Pancreas (tissue), 10 donors: ENCODE results near the gene MED8. TPM values are rescaled to one million over a fixed set of nuclear protein-coding genes. Genes with fewer than 3 reads are reported as not detected.

Experiments used
- ATAC-seq, 4 donors: fragments of 200-7000 bp; cut with Tn5 transposase; one replicate each; pipeline versions ENCODE4 v1.8.0 to v1.9.1; 2020; ENCODE audit warnings: mild to moderate bottlenecking in 4 of 4, moderate library complexity in 4 of 4
- DNase-seq, 6 donors: peaks; one replicate each; pipeline ENCODE4 v3.0.0-alpha.2; 2020
- FAIRE-seq: peaks from 2 replicates; lab custom pipeline; 2012; peaks lifted over from hg19 to GRCh38; lab: Jason Lieb, UNC
- H3K27ac ChIP-seq, 4 donors: fragments of 200-600 bp; sonication (generic); 1 replicate in 3 of 4; 2 replicates in 1 of 4; pipeline versions ENCODE4 v1.5.0 to v1.8.0; 2020
- H3K27me3 ChIP-seq, 4 donors: fragments of 200-600 bp; one replicate each; pipeline ENCODE4 v1.8.0; 2021
- H3K36me3 ChIP-seq, 3 donors: fragments of 200-600 bp; sonication (generic) in 1 of 3; one replicate each; pipeline versions ENCODE4 v1.5.0 to v1.8.0; 2020 to 2021
- H3K4me1 ChIP-seq, 3 donors: fragments of 200-600 bp; one replicate each; pipeline ENCODE4 v1.8.0; 2021
- H3K4me3 ChIP-seq, 4 donors: fragments of 200-600 bp; sonication (generic) in 2 of 4; one replicate each; pipeline versions ENCODE4 v1.5.0 to v1.8.0; 2020 to 2021
- H3K9me3 ChIP-seq, 4 donors: fragments of 200-600 bp; one replicate each; pipeline ENCODE4 v1.8.0; 2021
- CTCF ChIP-seq, 4 donors: fragments of 200-600 bp; sonication (generic) in 3 of 4; IDR thresholded peaks; one replicate each; pipeline versions ENCODE4 v1.5.0 to v1.8.0; 2021; ENCODE audit warnings: antibody characterized with exemption in 4 of 4
- WGBS, 2 donors: extraction: QIAGEN DNeasy Blood & Tissue Kit; methylation state at CpG; one replicate each; pipeline ENCODE4 v1.1.7; 2013; 5-methylcytosine and 5-hydroxymethylcytosine counted together
- intact Hi-C, 3 donors: fragments of 100-400 bp; cut with DNase I; formaldehyde crosslinking; loops; one replicate each; pipeline versions ENCODE4 v1.11.1 to v1.14.2; 2022
- polyA plus RNA-seq, 2 donors: library from polyadenylated mRNA; stranded (reverse); fragments of 200-250 nt; gene quantifications; one replicate each; pipeline ENCODE4 v1.2.3, GENCODE V29; 2013
- total RNA-seq, 6 donors: library from RNA; stranded (reverse); fragmentation: NEBNext Ultra II Directional in 4 of 6; extraction: Animal tissue kit (Norgen Biotek cat#: 25700) in 4 of 6; gene quantifications; one replicate each; pipeline versions ENCODE4 v1.2.1 to v1.2.4, GENCODE V29; 2021 to 2023
- donor health status: healthy with polysubstance abuse.
- donor health status: DM: no; HTN: no; CAD: no; lungs with moderate emphysema.
- donor health status: DM: no; HTN: no; CAD: no.
- donor health status: control.
- donor health status: control.
- donor health status: Bipolar disorder and iron deficiency.
- donor health status: DM: yes; HTN: yes; CAD: no.
- donor health status: DM: no; HTN: no; CAD: no.
- donor health status: DM: no; HTN: no; CAD: no.
- donor health status: DM: yes; HTN: yes; CAD: no.

Gene MED8
- total and polyA plus RNA-seq, 8 donors: 13.5 to 24.8 (median 16.6) TPM

- FAIRE-seq (no peak), DNase-seq (peak in 1 of 6 donors; percentile 30), ATAC-seq (no peak)
- H3K9me3 ChIP-seq: no peaks in the 10 kb centered on the region
- TF ChIP-seq CTCF (IDR thresholded peaks at IDR 0.05): no peak
- no peak overlapping the region for H3K4me3 ChIP-seq
- WGBS, 2 donors: 88 to 89% methylated on average over 20 of the region's 20 CpGs
- H3K27ac ChIP-seq: no peak overlapping the region
- intact Hi-C loops: no loop called here
- H3K36me3 ChIP-seq: peaks cover 0 to 40% (median 15%) of the 10 kb centered on the region in 3 donors
- no peaks in the 10 kb centered on the region for H3K27me3 ChIP-seq
- no peaks in the 10 kb centered on the region for H3K4me1 ChIP-seq
Measured at GRCh38 chr1:43437031-43437973, 47.7 kb upstream of the MED8 start.

GRCh38 chr1:43436371-43436770 is 46.8 kb upstream of the MED8 start:
- no peaks in the 10 kb centered on the region for H3K4me1 ChIP-seq
- 86 to 89% methylated on average over 3 of the region's 3 CpGs for WGBS, 2 donors
- H3K4me3 ChIP-seq: no peak overlapping the region
- ATAC-seq (no peak), FAIRE-seq (no peak), DNase-seq (peak in 1 of 6 donors; percentile 1)
- peaks cover 3 to 50% (median 25%) of the 10 kb centered on the region in 3 donors for H3K36me3 ChIP-seq
- H3K27me3 ChIP-seq: no peaks in the 10 kb centered on the region
- intact Hi-C loops: no loop called here
- no peak for TF ChIP-seq CTCF (IDR thresholded peaks at IDR 0.05)
- no peak overlapping the region for H3K27ac ChIP-seq
- no peaks in the 10 kb centered on the region for H3K9me3 ChIP-seq

GRCh38 chr1:43435146-43436145 is 45.8 kb upstream of the MED8 start:
- H3K9me3 ChIP-seq: no peaks in the 10 kb centered on the region
- no peak overlapping the region for H3K4me3 ChIP-seq
- DNase-seq (peak in 1 of 6 donors; percentile 20), ATAC-seq (peak in 3 of 4 donors; percentile 44 to 51 (median 45)), FAIRE-seq (no peak)
- H3K4me1 ChIP-seq: no peaks in the 10 kb centered on the region
- no peak overlapping the region for H3K27ac ChIP-seq
- H3K36me3 ChIP-seq: peaks cover 3 to 57% (median 34%) of the 10 kb centered on the region in 3 donors
- intact Hi-C loops: no loop called here
- H3K27me3 ChIP-seq: no peaks in the 10 kb centered on the region
- no peak for TF ChIP-seq CTCF (IDR thresholded peaks at IDR 0.05)
- WGBS, 2 donors: 77 to 79% methylated on average over 14 of the region's 14 CpGs

- FAIRE-seq (no peak), ATAC-seq (no peak), DNase-seq (peak in 2 of 6 donors; percentile 13 to 25)
- no peaks in the 10 kb centered on the region for H3K4me1 ChIP-seq
- TF ChIP-seq CTCF (IDR thresholded peaks at IDR 0.05): no peak
- 88 to 90% methylated on average over 7 of the region's 7 CpGs for WGBS, 2 donors
- no peaks in the 10 kb centered on the region for H3K9me3 ChIP-seq
- peaks cover 3 to 60% (median 37%) of the 10 kb centered on the region in 3 donors for H3K36me3 ChIP-seq
- H3K27me3 ChIP-seq: no peaks in the 10 kb centered on the region
- H3K27ac ChIP-seq: no peak overlapping the region
- H3K4me3 ChIP-seq: no peak overlapping the region
- intact Hi-C loops: no loop called here
Measured at GRCh38 chr1:43434256-43434655, 44.7 kb upstream of the MED8 start.
